ENCODE results near the gene NOD2. TPM values are rescaled to one million over a fixed set of nuclear protein-coding genes. Genes with fewer than 3 reads are reported as not detected.

NOD2 gene
- total and polyA plus RNA-seq, 5 donors from 2014 or later, result 1.5 to 11.7 (median 3.4) TPM

DNA sequence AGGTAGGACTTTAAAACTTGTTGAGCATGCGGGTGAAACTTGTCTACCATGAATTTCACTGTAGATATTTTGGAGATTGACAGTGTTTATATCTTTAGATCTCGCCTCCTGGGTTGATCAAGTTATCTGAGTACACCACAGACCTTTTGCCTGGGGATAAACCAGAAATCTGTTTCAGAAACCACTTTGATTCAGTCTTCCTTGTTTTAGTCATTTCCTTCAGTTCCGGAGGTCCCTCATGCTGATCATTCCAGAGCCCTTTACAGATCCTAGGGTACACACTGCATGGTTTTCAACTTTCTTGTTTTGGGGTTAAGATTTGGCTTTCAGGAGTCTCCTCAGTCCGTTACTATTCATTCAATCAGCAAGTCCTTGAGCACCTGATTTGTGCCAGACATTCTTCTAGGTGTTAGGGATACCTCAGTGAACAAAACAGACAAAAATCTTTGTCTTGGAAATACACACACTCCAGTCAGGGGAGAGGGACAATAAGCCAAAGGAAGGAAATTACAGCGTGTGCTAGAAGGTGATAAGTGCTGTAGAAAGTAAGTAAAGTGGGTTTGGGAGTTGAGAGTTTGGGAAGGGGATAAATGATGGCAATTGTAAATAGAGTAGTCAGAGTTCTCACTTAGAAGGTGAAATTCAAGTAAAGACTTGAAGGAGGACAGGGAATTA is 12.2 kb downstream of the NOD2 start:
- Histone ChIP-seq H3K27ac (ENCODE audit: insufficient read depth, low read length, poor library complexity, severe bottlenecking) (no peak overlapping the region), H3K4me1 (ENCODE audit: control insufficient read depth, insufficient read depth, low read length, poor library complexity, severe bottlenecking) (peaks cover 21% of the 10 kb centered on the region), H3K27me3 (ENCODE audit: control insufficient read depth, insufficient read depth, low read length) (no peaks in the 10 kb centered on the region), H3K4me3 (ENCODE audit: low read depth, low read length) (no peak overlapping the region), H3K36me3 (ENCODE audit: control insufficient read depth, insufficient read depth, low read length) (no peaks in the 10 kb centered on the region), H3K9me3 (ENCODE audit: control insufficient read depth in 2 of 2, low read length in 2 of 2) (peaks cover 10 to 17% of the 10 kb centered on the region in 2 experiments)
- Mint-ChIP-seq H3K4me1 (peaks cover 29 to 49% (median 34%) of the 10 kb centered on the region in 4 donors), H3K27me3 (no peaks in the 10 kb centered on the region), H3K36me3 (peaks cover 18% of the 10 kb centered on the region), H3K9me3 (peaks cover 1 to 23% (median 7%) of the 10 kb centered on the region in 7 donors), H3K27ac (no peak overlapping the region), H3K4me3 (no peak overlapping the region)
- ATAC-seq (ENCODE audit: low read depth in 2 of 2), result no peak
- DNase-seq, result no peak

DNA sequence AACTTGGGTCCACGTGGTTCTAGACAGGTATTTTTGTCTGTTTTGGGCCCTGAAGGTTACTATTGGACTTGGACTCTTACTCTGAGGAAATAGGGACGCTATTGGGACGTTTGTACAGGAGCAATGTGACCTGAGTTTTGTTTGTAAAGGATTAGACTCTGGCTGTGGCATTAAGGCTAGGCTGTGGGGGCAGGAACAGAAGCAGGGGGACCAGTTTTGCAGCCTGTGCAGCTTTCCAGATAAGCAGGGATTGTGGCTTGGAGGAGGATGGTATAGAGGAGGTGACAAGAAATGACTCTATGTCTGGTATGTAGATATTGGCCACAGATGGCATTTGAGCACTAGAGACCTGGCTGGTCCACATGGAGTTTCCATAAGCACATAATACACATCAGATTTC is 12.8 kb downstream of the NOD2 start:
- no peak for DNase-seq
- Histone ChIP-seq H3K27ac (ENCODE audit: insufficient read depth, low read length, poor library complexity, severe bottlenecking) (no peak overlapping the region), H3K36me3 (ENCODE audit: control insufficient read depth, insufficient read depth, low read length) (peaks cover 3% of the 10 kb centered on the region), H3K4me3 (ENCODE audit: low read depth, low read length) (no peak overlapping the region), H3K27me3 (ENCODE audit: control insufficient read depth, insufficient read depth, low read length) (no peaks in the 10 kb centered on the region), H3K9me3 (ENCODE audit: control insufficient read depth in 2 of 2, low read length in 2 of 2) (peaks cover 10 to 17% of the 10 kb centered on the region in 2 experiments), H3K4me1 (ENCODE audit: control insufficient read depth, insufficient read depth, low read length, poor library complexity, severe bottlenecking) (peaks cover 21% of the 10 kb centered on the region)
- Mint-ChIP-seq H3K4me3 (no peak overlapping the region), H3K36me3 (peaks cover 18% of the 10 kb centered on the region), H3K27ac (peak overlapping the region in 1 of 3 donors; percentile 39), H3K9me3 (peaks cover 1 to 23% (median 7%) of the 10 kb centered on the region in 7 donors), H3K27me3 (no peaks in the 10 kb centered on the region), H3K4me1 (peaks cover 26 to 49% (median 30%) of the 10 kb centered on the region in 4 donors)
- ATAC-seq (ENCODE audit: low read depth in 2 of 2), result no peak

DNA sequence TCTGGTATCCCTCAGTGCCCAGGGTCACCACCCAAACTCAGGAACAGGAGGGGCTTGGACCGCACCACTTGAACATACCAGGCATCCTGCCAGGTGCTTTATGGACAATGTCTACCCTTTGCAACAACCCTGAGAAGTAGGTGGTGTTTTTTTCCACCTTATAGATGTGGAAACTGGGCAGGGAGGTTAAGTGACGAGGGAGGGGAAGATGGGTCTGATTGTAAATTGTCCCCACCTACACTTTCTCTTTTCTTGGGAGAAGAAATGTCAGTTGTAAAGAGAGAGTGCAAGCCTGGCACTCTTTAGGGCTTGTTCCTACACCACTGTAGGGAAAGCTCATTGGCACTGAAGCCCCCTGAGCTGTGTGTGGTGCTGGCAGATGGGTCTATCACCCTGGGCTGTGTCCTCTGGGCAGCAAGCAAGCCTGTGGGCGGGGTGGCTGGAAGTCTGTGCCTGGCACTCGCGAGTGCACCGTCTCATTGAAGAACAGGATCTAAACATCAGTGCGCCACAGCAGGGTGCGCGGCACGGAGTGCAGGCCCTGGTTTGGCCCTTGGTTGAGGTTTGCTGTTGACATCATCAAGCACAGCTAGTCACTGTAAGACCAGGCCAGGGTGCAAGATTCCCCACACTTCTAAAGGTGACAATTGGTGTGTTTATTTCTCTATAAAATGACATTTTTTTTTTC is 15.1 kb downstream of the NOD2 start:
- Histone ChIP-seq H3K4me1 (ENCODE audit: control insufficient read depth, insufficient read depth, low read length, poor library complexity, severe bottlenecking) (peaks cover 15% of the 10 kb centered on the region), H3K27ac (ENCODE audit: insufficient read depth, low read length, poor library complexity, severe bottlenecking) (no peak overlapping the region), H3K9me3 (ENCODE audit: control insufficient read depth in 2 of 2, low read length in 2 of 2) (peaks cover 10 to 17% of the 10 kb centered on the region in 2 experiments), H3K4me3 (ENCODE audit: low read depth, low read length) (no peak overlapping the region), H3K36me3 (ENCODE audit: control insufficient read depth, insufficient read depth, low read length) (peaks cover 5% of the 10 kb centered on the region), H3K27me3 (ENCODE audit: control insufficient read depth, insufficient read depth, low read length) (no peaks in the 10 kb centered on the region)
- peaks cover 15 to 43% (median 20%) of the 10 kb centered on the region in 4 donors for H3K4me1 Mint-ChIP-seq
- peak overlapping the region in 2 of 4 donors; percentile 13 to 21 for H3K4me3 Mint-ChIP-seq
- H3K9me3 Mint-ChIP-seq, result peaks cover 1 to 23% (median 6%) of the 10 kb centered on the region in 7 donors
- H3K27me3 Mint-ChIP-seq, result no peaks in the 10 kb centered on the region
- ATAC-seq (ENCODE audit: low read depth in 2 of 2) (peak; percentile 53 to 60), DNase-seq (no peak)
- H3K27ac Mint-ChIP-seq, result peak overlapping the region; percentile 49 to 67 (median 67)
- peaks cover 18% of the 10 kb centered on the region for H3K36me3 Mint-ChIP-seq

DNA sequence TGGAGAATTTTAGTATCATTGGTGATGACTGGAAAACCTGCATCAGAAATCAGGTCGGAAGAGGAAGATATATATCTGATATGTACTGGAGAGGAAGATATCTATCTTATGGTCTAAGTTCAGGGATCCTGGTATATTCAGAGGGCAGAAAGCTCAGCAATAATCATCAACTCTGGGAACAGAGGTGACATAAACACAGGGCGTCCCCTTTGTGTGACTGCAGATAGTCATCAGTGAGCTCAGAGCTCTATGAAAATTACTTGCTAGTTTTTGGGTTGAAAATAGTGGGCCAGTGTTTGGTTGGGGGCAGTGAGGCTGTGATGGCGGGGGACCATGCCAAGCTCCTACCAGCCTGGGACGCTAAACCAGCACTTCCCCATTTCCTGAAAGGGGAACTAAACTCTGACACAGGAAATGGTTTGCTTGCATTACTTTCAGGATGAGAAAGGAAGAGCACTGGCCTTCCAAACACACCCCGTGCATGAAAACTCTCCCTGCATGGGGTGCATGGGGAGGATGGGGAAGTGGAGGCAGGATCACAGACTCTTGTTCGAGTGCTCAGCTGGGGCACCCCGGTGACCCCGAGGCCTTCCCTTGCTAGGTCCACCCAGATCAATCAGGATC is 15.8 kb downstream of the NOD2 start:
- ATAC-seq (ENCODE audit: low read depth in 2 of 2), result peak in 1 of 2 donors; percentile 25
- DNase-seq, result no peak
- H3K27me3 ChIP-seq (ENCODE audit: control insufficient read depth, insufficient read depth, low read length), result no peaks in the 10 kb centered on the region
- no peaks in the 10 kb centered on the region for H3K27me3 Mint-ChIP-seq
- H3K4me1 ChIP-seq (ENCODE audit: control insufficient read depth, insufficient read depth, low read length, poor library complexity, severe bottlenecking), result peaks cover 15% of the 10 kb centered on the region
- peaks cover 0 to 17% (median 4%) of the 10 kb centered on the region in 7 donors for H3K9me3 Mint-ChIP-seq
- peaks cover 13% of the 10 kb centered on the region for H3K36me3 Mint-ChIP-seq
- peaks cover 5% of the 10 kb centered on the region for H3K36me3 ChIP-seq (ENCODE audit: control insufficient read depth, insufficient read depth, low read length)
- H3K9me3 ChIP-seq (ENCODE audit: control insufficient read depth in 2 of 2, low read length in 2 of 2), result peaks cover 6 to 10% of the 10 kb centered on the region in 2 experiments
- peak overlapping the region in 2 of 4 donors; percentile 5 to 21 for H3K4me3 Mint-ChIP-seq
- no peak overlapping the region for H3K27ac ChIP-seq (ENCODE audit: insufficient read depth, low read length, poor library complexity, severe bottlenecking)
- peak overlapping the region; percentile 49 to 67 (median 67) for H3K27ac Mint-ChIP-seq
- no peak overlapping the region for H3K4me3 ChIP-seq (ENCODE audit: low read depth, low read length)
- peaks cover 12 to 40% (median 19%) of the 10 kb centered on the region in 4 donors for H3K4me1 Mint-ChIP-seq

DNA sequence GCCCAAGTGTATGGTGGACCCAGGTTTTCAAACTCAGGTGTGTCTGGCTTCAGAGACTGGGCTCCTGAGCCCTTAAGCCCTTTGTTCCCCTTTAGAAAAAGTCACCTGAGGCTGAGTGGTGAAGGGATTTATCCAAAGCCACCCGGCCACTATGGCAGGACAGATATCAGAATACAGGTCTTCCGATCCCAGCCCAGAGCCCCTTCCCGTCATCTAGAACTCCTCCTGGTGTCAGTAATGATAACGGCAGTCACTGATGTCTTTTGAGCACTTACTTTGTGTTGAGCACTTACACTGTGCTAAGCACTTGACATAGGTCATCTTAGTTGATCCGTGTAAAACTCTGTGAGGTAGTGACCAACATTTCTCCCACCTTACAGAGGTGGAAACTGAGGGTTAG is 16.6 kb downstream of the NOD2 start:
- Mint-ChIP-seq H3K27ac (peak overlapping the region in 1 of 3 donors; percentile 81), H3K36me3 (peaks cover 9% of the 10 kb centered on the region), H3K27me3 (no peaks in the 10 kb centered on the region), H3K4me3 (no peak overlapping the region), H3K9me3 (peaks cover 0 to 9% (median 3%) of the 10 kb centered on the region in 7 donors), H3K4me1 (peaks cover 9 to 43% (median 19%) of the 10 kb centered on the region in 4 donors)
- Histone ChIP-seq H3K4me1 (ENCODE audit: control insufficient read depth, insufficient read depth, low read length, poor library complexity, severe bottlenecking) (peaks cover 15% of the 10 kb centered on the region), H3K36me3 (ENCODE audit: control insufficient read depth, insufficient read depth, low read length) (peaks cover 5% of the 10 kb centered on the region), H3K27me3 (ENCODE audit: control insufficient read depth, insufficient read depth, low read length) (no peaks in the 10 kb centered on the region), H3K4me3 (ENCODE audit: low read depth, low read length) (no peak overlapping the region), H3K27ac (ENCODE audit: insufficient read depth, low read length, poor library complexity, severe bottlenecking) (no peak overlapping the region), H3K9me3 (ENCODE audit: control insufficient read depth in 2 of 2, low read length in 2 of 2) (peaks cover 3% of the 10 kb centered on the region in 2 experiments)
- DNase-seq (no peak), ATAC-seq (ENCODE audit: low read depth in 2 of 2) (no peak)

DNA sequence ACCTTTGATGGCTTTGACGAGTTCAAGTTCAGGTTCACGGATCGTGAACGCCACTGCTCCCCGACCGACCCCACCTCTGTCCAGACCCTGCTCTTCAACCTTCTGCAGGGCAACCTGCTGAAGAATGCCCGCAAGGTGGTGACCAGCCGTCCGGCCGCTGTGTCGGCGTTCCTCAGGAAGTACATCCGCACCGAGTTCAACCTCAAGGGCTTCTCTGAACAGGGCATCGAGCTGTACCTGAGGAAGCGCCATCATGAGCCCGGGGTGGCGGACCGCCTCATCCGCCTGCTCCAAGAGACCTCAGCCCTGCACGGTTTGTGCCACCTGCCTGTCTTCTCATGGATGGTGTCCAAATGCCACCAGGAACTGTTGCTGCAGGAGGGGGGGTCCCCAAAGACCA is 17.6 kb downstream of the NOD2 start:
- Histone ChIP-seq H3K9me3 (ENCODE audit: control insufficient read depth in 2 of 2, low read length in 2 of 2) (no peaks in the 10 kb centered on the region), H3K27ac (ENCODE audit: insufficient read depth, low read length, poor library complexity, severe bottlenecking) (no peak overlapping the region), H3K4me1 (ENCODE audit: control insufficient read depth, insufficient read depth, low read length, poor library complexity, severe bottlenecking) (peaks cover 15% of the 10 kb centered on the region), H3K36me3 (ENCODE audit: control insufficient read depth, insufficient read depth, low read length) (peaks cover 5% of the 10 kb centered on the region), H3K4me3 (ENCODE audit: low read depth, low read length) (no peak overlapping the region), H3K27me3 (ENCODE audit: control insufficient read depth, insufficient read depth, low read length) (no peaks in the 10 kb centered on the region)
- ATAC-seq (ENCODE audit: low read depth in 2 of 2), result no peak
- no peak for DNase-seq
- peaks cover 3% of the 10 kb centered on the region for H3K36me3 Mint-ChIP-seq
- no peaks in the 10 kb centered on the region for H3K27me3 Mint-ChIP-seq
- no peak overlapping the region for H3K27ac Mint-ChIP-seq
- peaks cover 6 to 39% (median 14%) of the 10 kb centered on the region in 4 donors for H3K4me1 Mint-ChIP-seq
- H3K4me3 Mint-ChIP-seq, result no peak overlapping the region
- no peaks in the 10 kb centered on the region for H3K9me3 Mint-ChIP-seq

DNA sequence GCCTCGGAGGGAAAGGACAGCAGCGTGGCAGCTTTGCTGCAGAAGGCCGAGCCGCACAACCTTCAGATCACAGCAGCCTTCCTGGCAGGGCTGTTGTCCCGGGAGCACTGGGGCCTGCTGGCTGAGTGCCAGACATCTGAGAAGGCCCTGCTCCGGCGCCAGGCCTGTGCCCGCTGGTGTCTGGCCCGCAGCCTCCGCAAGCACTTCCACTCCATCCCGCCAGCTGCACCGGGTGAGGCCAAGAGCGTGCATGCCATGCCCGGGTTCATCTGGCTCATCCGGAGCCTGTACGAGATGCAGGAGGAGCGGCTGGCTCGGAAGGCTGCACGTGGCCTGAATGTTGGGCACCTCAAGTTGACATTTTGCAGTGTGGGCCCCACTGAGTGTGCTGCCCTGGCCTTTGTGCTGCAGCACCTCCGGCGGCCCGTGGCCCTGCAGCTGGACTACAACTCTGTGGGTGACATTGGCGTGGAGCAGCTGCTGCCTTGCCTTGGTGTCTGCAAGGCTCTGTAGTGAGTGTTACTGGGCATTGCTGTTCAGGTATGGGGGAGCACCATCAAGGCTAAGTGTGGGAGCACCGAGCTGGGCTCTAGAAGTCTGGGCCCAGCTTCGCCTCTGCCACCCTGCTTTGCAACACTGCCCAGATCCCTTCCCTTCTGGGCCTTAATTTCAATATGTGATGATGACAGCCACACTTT is 18.6 kb downstream of the NOD2 start:
- Mint-ChIP-seq H3K4me1 (peaks cover 6 to 43% (median 13%) of the 10 kb centered on the region in 4 donors), H3K27me3 (no peaks in the 10 kb centered on the region), H3K4me3 (no peak overlapping the region), H3K9me3 (no peaks in the 10 kb centered on the region), H3K27ac (peak overlapping the region in 1 of 3 donors; percentile 35), H3K36me3 (no peaks in the 10 kb centered on the region)
- Histone ChIP-seq H3K9me3 (ENCODE audit: control insufficient read depth in 2 of 2, low read length in 2 of 2) (no peaks in the 10 kb centered on the region), H3K36me3 (ENCODE audit: control insufficient read depth, insufficient read depth, low read length) (peaks cover 5% of the 10 kb centered on the region), H3K27me3 (ENCODE audit: control insufficient read depth, insufficient read depth, low read length) (no peaks in the 10 kb centered on the region), H3K4me1 (ENCODE audit: control insufficient read depth, insufficient read depth, low read length, poor library complexity, severe bottlenecking) (peaks cover 15% of the 10 kb centered on the region), H3K4me3 (ENCODE audit: low read depth, low read length) (no peak overlapping the region), H3K27ac (ENCODE audit: insufficient read depth, low read length, poor library complexity, severe bottlenecking) (no peak overlapping the region)
- no peak for DNase-seq
- no peak for ATAC-seq (ENCODE audit: low read depth in 2 of 2)

Data from CD4-positive, CD25-positive, alpha-beta regulatory T cell (primary cell).